Keratinocyte (primary cell): ENCODE data around the gene TOMT. TPM values are rescaled to one million over a fixed set of nuclear protein-coding genes. Genes with fewer than 3 reads are reported as not detected.

ENCODE experiments used
- DNase-seq: peaks from one replicate; pipeline ENCODE4 v3.0.0-alpha.2; 2011; ENCODE audit warnings: low read depth, missing footprints, low spot score
- FAIRE-seq: peaks from 2 replicates; lab custom pipeline; 2011; peaks lifted over from hg19 to GRCh38; lab: Jason Lieb, UNC
- H2AFZ ChIP-seq: 2 replicates; pipeline ENCODE4 v1.6.0; 2012; ENCODE audit warnings: low read length, control low read depth, inconsistent platforms; ENCODE audit not compliant: control insufficient read depth
- H3K27ac ChIP-seq: 2 replicates; pipeline ENCODE4 v1.5.1; 2011; ENCODE audit warnings: low read length; ENCODE audit not compliant: control insufficient read depth, insufficient read depth
- H3K27me3 ChIP-seq: 3 replicates; pipeline ENCODE4 v1.6.0; 2011; ENCODE audit warnings: low read length; ENCODE audit not compliant: control insufficient read depth, insufficient read depth; ENCODE audit errors: extremely low read depth
- H3K36me3 ChIP-seq, 2 experiments: 2 replicates in 1 of 2; 3 replicates in 1 of 2; pipeline ENCODE4 v1.5.1; 2011; ENCODE audit warnings: low read length in 2 of 2, mild to moderate bottlenecking in 1 of 2; ENCODE audit not compliant: control insufficient read depth in 2 of 2, insufficient read depth in 2 of 2; ENCODE audit errors: extremely low read depth in 1 of 2
- H3K4me1 ChIP-seq: 3 replicates; pipeline ENCODE4 v1.5.1; 2011; ENCODE audit warnings: low read length; ENCODE audit not compliant: control insufficient read depth, insufficient read depth; ENCODE audit errors: extremely low read depth
- H3K4me2 ChIP-seq: 3 replicates; pipeline ENCODE4 v1.6.0; 2011; ENCODE audit warnings: low read depth, low read length; ENCODE audit not compliant: control insufficient read depth, insufficient read depth; ENCODE audit errors: extremely low read depth
- H3K4me3 ChIP-seq, 3 experiments: fragments of 200-600 bp in 1 of 3; sonication (generic) in 1 of 3; 2 replicates in 2 of 3; 3 replicates in 1 of 3; pipeline ENCODE4 v1.5.1; 2011 to 2016; ENCODE audit warnings: low read length in 3 of 3, mild to moderate bottlenecking in 3 of 3, control low read depth in 2 of 3, inconsistent platforms in 1 of 3, low read depth in 1 of 3, mixed read lengths in 1 of 3, mixed run types in 1 of 3, moderate library complexity in 1 of 3; ENCODE audit not compliant: control insufficient read depth in 2 of 3, insufficient read depth in 2 of 3; ENCODE audit errors: extremely low read depth in 1 of 3
- H3K79me2 ChIP-seq: 2 replicates; pipeline ENCODE4 v1.6.0; 2012; ENCODE audit warnings: low read length; ENCODE audit not compliant: control insufficient read depth, insufficient read depth
- H3K9ac ChIP-seq: 3 replicates; pipeline ENCODE4 v1.6.0; 2011; ENCODE audit warnings: low read length; ENCODE audit not compliant: control insufficient read depth, insufficient read depth; ENCODE audit errors: extremely low read depth
- H3K9me1 ChIP-seq: 3 replicates; pipeline ENCODE4 v1.6.0; 2011; ENCODE audit warnings: low read length; ENCODE audit not compliant: control insufficient read depth, insufficient read depth; ENCODE audit errors: extremely low read depth
- H3K9me3 ChIP-seq: 2 replicates; pipeline ENCODE4 v1.5.1; 2012; ENCODE audit warnings: low read depth, low read length; ENCODE audit not compliant: control insufficient read depth
- H4K20me1 ChIP-seq: 3 replicates; pipeline ENCODE4 v1.6.0; 2011; ENCODE audit warnings: low read length; ENCODE audit not compliant: control insufficient read depth, insufficient read depth; ENCODE audit errors: extremely low read depth
- CTCF ChIP-seq, 3 experiments: IDR thresholded peaks in 1 of 3; conservative IDR thresholded peaks in 1 of 3; optimal IDR thresholded peaks in 1 of 3; 2 replicates in 2 of 3; 3 replicates in 1 of 3; pipeline versions ENCODE3 to v1.5.1; 2011; ENCODE audit warnings: low read length in 3 of 3, mild to moderate bottlenecking in 3 of 3, moderate library complexity in 2 of 3, control low read depth in 1 of 3, inconsistent platforms in 1 of 3; ENCODE audit not compliant: insufficient read depth in 2 of 3; ENCODE audit errors: extremely low read depth in 1 of 3
- EZH2 ChIP-seq: IDR thresholded peaks from one replicate; pipeline ENCODE4 v1.6.1; 2012; ENCODE audit warnings: inconsistent platforms, mild to moderate bottlenecking, low read length, moderate library complexity
- dilution Hi-C: fragments of 300-500 bp; cut with MboI; formaldehyde crosslinking; loops from one replicate; pipeline ENCODE4 v1.7.0; 2020; ENCODE audit warnings: low sequenced_read_pairs; ENCODE audit not compliant: extremely low pct_ligation_motif_present
- polyA plus RNA-seq, 5 experiments: library from polyadenylated mRNA; depleted of rRNA in 3 of 5; stranded (reverse) in 3 of 5; stranded (forward) in 1 of 5; unstranded in 1 of 5; fragments of >200 nt; gene quantifications; 1 replicate in 1 of 5; 2 replicates in 3 of 5; 3 replicates in 1 of 5; pipeline versions ENCODE4 v1.2.1 to v1.2.3, GENCODE V29; 2011 to 2012; ENCODE audit warnings: missing spikeins in 2 of 5, low read depth in 1 of 5, low replicate concordance in 1 of 5

The TOMT gene
- polyA plus RNA-seq, 1 donor (not counting 4 experiments of a cell fraction or from before 2014, with no cell fraction given): not detected

GRCh38 chr11:72100462-72100861 is 5.3 kb upstream of the TOMT start:
- Histone ChIP-seq H2AFZ (no peak overlapping the region), H3K4me1 (peaks cover 36% of the 10 kb centered on the region), H3K79me2 (peaks cover 44% of the 10 kb centered on the region), H4K20me1 (no peaks in the 10 kb centered on the region), H3K9me3 (no peaks in the 10 kb centered on the region), H3K9me1 (no peaks in the 10 kb centered on the region), H3K36me3 (peaks cover 18 to 42% of the 10 kb centered on the region in 2 experiments), H3K27me3 (no peaks in the 10 kb centered on the region), H3K4me2 (peak overlapping the region; percentile 97), H3K4me3 (peak overlapping the region in 1 of 3 experiments; percentile 25), H3K27ac (no peak overlapping the region), H3K9ac (no peak overlapping the region)
- no peak for DNase-seq
- TF ChIP-seq EZH2 (no peak), CTCF (optimal IDR thresholded peaks at IDR 0.05 in 1 of 3, IDR thresholded peaks at IDR 0.05 in 1 of 3, conservative IDR thresholded peaks at IDR 0.05 in 1 of 3; ENCODE audit: extremely low read depth in 1 of 3, insufficient read depth in 2 of 3, low read length in 3 of 3) (no peak)
- dilution Hi-C loops: no loop called here
- FAIRE-seq: no peak

GRCh38 chr11:72102162-72102561 is 3.6 kb upstream of the TOMT start:
- H3K36me3 ChIP-seq: peaks cover 16 to 38% of the 10 kb centered on the region in 2 experiments
- peak overlapping the region; percentile 97 for H3K4me2 ChIP-seq
- no peaks in the 10 kb centered on the region for H3K9me3 ChIP-seq
- H3K27me3 ChIP-seq: no peaks in the 10 kb centered on the region
- dilution Hi-C loops: no loop called here
- peaks cover 44% of the 10 kb centered on the region for H3K79me2 ChIP-seq
- H2AFZ ChIP-seq: no peak overlapping the region
- TF ChIP-seq EZH2 (no peak), CTCF (optimal IDR thresholded peaks at IDR 0.05 in 1 of 3, IDR thresholded peaks at IDR 0.05 in 1 of 3, conservative IDR thresholded peaks at IDR 0.05 in 1 of 3; ENCODE audit: extremely low read depth in 1 of 3, insufficient read depth in 2 of 3, low read length in 3 of 3) (no peak)
- no peak for FAIRE-seq
- H3K9me1 ChIP-seq: no peaks in the 10 kb centered on the region
- H3K4me3 ChIP-seq: peak overlapping the region; percentile 62 to 99 (median 94)
- DNase-seq: no peak
- H3K9ac ChIP-seq: peak overlapping the region; percentile 97
- no peaks in the 10 kb centered on the region for H4K20me1 ChIP-seq
- peak overlapping the region; percentile 95 for H3K27ac ChIP-seq
- peaks cover 36% of the 10 kb centered on the region for H3K4me1 ChIP-seq
